ENCODE data around the gene APPBP2. TPM values are rescaled to one million over a fixed set of nuclear protein-coding genes. Genes with fewer than 3 reads are reported as not detected.

Gene APPBP2
- total and polyA plus RNA-seq, 2 of the 8 experiments (the other 6 are each of a cell fraction or from before 2014, with no cell fraction given) = 3.3 to 18.0 TPM

- 97% methylated on average over 3 of the region's 3 CpGs; no CpG with 5 or more reads in 1 of the 2 experiments for WGBS, 2 experiments (ENCODE audit: extremely low coverage in 1 of 2, insufficient coverage in 1 of 2, insufficient read length in 1 of 2, insufficient replicate concordance in 2 of 2, low coverage in 1 of 2, low lambda C conversion rate in 2 of 2, missing lambda C conversion rate in 1 of 2)
- TF ChIP-seq USF2 (IDR thresholded peaks at IDR 0.05; ENCODE audit: low read length) = no peak
- no peak for TF ChIP-seq TAF1 (IDR thresholded peaks at IDR 0.05; ENCODE audit: low read depth, low read length)
- no peak for TF ChIP-seq CTBP2 (IDR thresholded peaks at IDR 0.05; ENCODE audit: borderline replicate concordance, insufficient read depth, insufficient read length, low read length)
- TF ChIP-seq, protein P1, sequence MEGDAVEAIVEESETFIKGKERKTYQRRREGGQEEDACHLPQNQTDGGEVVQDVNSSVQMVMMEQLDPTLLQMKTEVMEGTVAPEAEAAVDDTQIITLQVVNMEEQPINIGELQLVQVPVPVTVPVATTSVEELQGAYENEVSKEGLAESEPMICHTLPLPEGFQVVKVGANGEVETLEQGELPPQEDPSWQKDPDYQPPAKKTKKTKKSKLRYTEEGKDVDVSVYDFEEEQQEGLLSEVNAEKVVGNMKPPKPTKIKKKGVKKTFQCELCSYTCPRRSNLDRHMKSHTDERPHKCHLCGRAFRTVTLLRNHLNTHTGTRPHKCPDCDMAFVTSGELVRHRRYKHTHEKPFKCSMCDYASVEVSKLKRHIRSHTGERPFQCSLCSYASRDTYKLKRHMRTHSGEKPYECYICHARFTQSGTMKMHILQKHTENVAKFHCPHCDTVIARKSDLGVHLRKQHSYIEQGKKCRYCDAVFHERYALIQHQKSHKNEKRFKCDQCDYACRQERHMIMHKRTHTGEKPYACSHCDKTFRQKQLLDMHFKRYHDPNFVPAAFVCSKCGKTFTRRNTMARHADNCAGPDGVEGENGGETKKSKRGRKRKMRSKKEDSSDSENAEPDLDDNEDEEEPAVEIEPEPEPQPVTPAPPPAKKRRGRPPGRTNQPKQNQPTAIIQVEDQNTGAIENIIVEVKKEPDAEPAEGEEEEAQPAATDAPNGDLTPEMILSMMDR (IDR thresholded peaks at IDR 0.05; ENCODE audit: control extremely low read depth in 1 of 3, insufficient read depth in 1 of 3, low read depth in 1 of 3, low read length in 3 of 3) = no peak
- TF ChIP-seq MAX (IDR thresholded peaks at IDR 0.05) = no peak
- TF ChIP-seq SIN3A (conservative IDR thresholded peaks at IDR 0.05 in 1 of 2, IDR thresholded peaks at IDR 0.05 in 1 of 2; ENCODE audit: low read depth in 1 of 2, low read length in 2 of 2) = no peak
- TF ChIP-seq MAFK (IDR thresholded peaks at IDR 0.05; ENCODE audit: low read depth, low read length) = no peak
- no peak for TF ChIP-seq EGR1 (IDR thresholded peaks at IDR 0.05; ENCODE audit: borderline replicate concordance, low read depth, low read length)
These were observed 127.6 kb downstream of the APPBP2 start for GRCh38 chr17:60398227-60398959.

More at GRCh38 chr17:60398227-60398959, 127.6 kb downstream of the APPBP2 start:
- Histone ChIP-seq H3K56ac (replicated peaks; ENCODE audit: insufficient read length, low read depth, low read length) (no peak overlapping the region), H2AFZ (ENCODE audit: low read length) (no peak overlapping the region), H3K14ac (ENCODE audit: insufficient read length) (no peak overlapping the region), H2BK120ac (replicated peaks; ENCODE audit: low read depth, low read length) (no peak overlapping the region), H3K23me2 (ENCODE audit: low read depth, low read length) (no peaks in the 10 kb centered on the region), H3K4ac (replicated peaks; ENCODE audit: insufficient read length, low read depth, low read length) (no peak overlapping the region), H3K79me2 (ENCODE audit: control insufficient read depth in 1 of 2, insufficient read depth in 2 of 2, low read length in 2 of 2) (no peaks in the 10 kb centered on the region), H3K4me1 (replicated peaks in 1 of 4; ENCODE audit: control insufficient read depth in 3 of 4, insufficient read depth in 4 of 4, low read length in 3 of 4) (no peaks in the 10 kb centered on the region), H3K4me3 (ENCODE audit: extremely low read depth in 1 of 4, insufficient read depth in 2 of 4, low read depth in 3 of 4, low read length in 4 of 4) (no peak overlapping the region), H3K9ac (replicated peaks in 1 of 4; ENCODE audit: extremely low read depth in 1 of 4, low read depth in 3 of 4, low read length in 3 of 4) (no peak overlapping the region), H3K79me1 (ENCODE audit: low read depth, low read length) (no peaks in the 10 kb centered on the region), H4K5ac (ENCODE audit: insufficient read length, low read depth, low read length) (no peak overlapping the region), H3K27me3 (replicated peaks in 1 of 4; ENCODE audit: control insufficient read depth in 3 of 4, extremely low read depth in 1 of 4, insufficient read depth in 3 of 4, low read length in 3 of 4) (no peaks in the 10 kb centered on the region), H3K18ac (ENCODE audit: extremely low read depth, low read length) (no peak overlapping the region), H2BK20ac (ENCODE audit: low read length) (no peak overlapping the region), H3K4me2 (ENCODE audit: insufficient read depth in 1 of 2, low read depth in 2 of 2, low read length in 2 of 2) (no peak overlapping the region), H2BK15ac (ENCODE audit: low read length) (no peak overlapping the region), H3K23ac (ENCODE audit: insufficient read length) (no peak overlapping the region), H3K36me3 (ENCODE audit: control insufficient read depth in 2 of 4, insufficient read depth in 4 of 4, low read length in 3 of 4) (no peaks in the 10 kb centered on the region), H2AK5ac (ENCODE audit: low read depth, low read length) (no peak overlapping the region), H2BK12ac (ENCODE audit: low read depth, low read length) (no peak overlapping the region), H4K91ac (replicated peaks; ENCODE audit: insufficient read length, low read length) (no peak overlapping the region), H3K9me3 (ENCODE audit: insufficient read depth in 2 of 2, low read depth in 1 of 2, low read length in 1 of 2) (no peaks in the 10 kb centered on the region), H4K8ac (ENCODE audit: extremely low read depth, insufficient read depth, low read length) (no peak overlapping the region), H4K20me1 (replicated peaks in 1 of 2; ENCODE audit: control insufficient read depth in 1 of 2, insufficient read depth in 2 of 2, low read length in 2 of 2) (no peaks in the 10 kb centered on the region), H3K27ac (ENCODE audit: low read depth, low read length) (no peak overlapping the region), H2BK5ac (ENCODE audit: low read depth, low read length) (no peak overlapping the region)
- DNase-seq (ENCODE audit: low read depth in 1 of 2, low spot score in 2 of 2) (no peak), FAIRE-seq (no peak)
- ChIA-PET POLR2A (ENCODE audit: partially characterized antibody) (interaction anchor here (0.7 kb wide), 1 partner anchor 244 kb away, joined by 4 read pairs; no protein-coding TSS in a partner anchor), CTCF (ENCODE audit: partially characterized antibody) (interaction anchor here (0.8 kb wide), 1 partner anchor 9 kb away, joined by 3 read pairs; no protein-coding TSS in a partner anchor)

Data from H1 (cell line).